ENCODE data around the gene CCDC92.
"Not testable (repeated sequence)": the region's sequence is repeated elsewhere in the genome, so short reads cannot be mapped to it uniquely, and the experiment has no call there.

The CCDC92 gene

GRCh38 chr12:123912415-123913380, 59.9 kb downstream of the CCDC92 start:
- in situ Hi-C loops (cut with HindIII; ENCODE audit: low sequenced_read_pairs), result no loop called here

- in situ Hi-C loops (cut with HindIII; ENCODE audit: low sequenced_read_pairs), result not testable (repeated sequence)
Measured at GRCh38 chr12:123911672-123912409, 60.8 kb downstream of the CCDC92 start.

GRCh38 chr12:123910761-123911193, 61.9 kb downstream of the CCDC92 start:
- in situ Hi-C loops (cut with HindIII; ENCODE audit: low sequenced_read_pairs), result no loop called here

- in situ Hi-C loops (cut with HindIII; ENCODE audit: low sequenced_read_pairs), result no loop called here
Measured at GRCh38 chr12:123910057-123910456, 62.6 kb downstream of the CCDC92 start.

GRCh38 chr12:123908884-123909725, 63.5 kb downstream of the CCDC92 start:
- in situ Hi-C loops (cut with HindIII; ENCODE audit: low sequenced_read_pairs), result no loop called here

- in situ Hi-C loops (cut with HindIII; ENCODE audit: low sequenced_read_pairs), result no loop called here
Measured at GRCh38 chr12:123907726-123908476, 64.7 kb downstream of the CCDC92 start.

- in situ Hi-C loops (cut with HindIII; ENCODE audit: low sequenced_read_pairs), result no loop called here
Measured at GRCh38 chr12:123906711-123907420, 65.8 kb downstream of the CCDC92 start.

GRCh38 chr12:123905319-123905925, 67.2 kb downstream of the CCDC92 start:
- in situ Hi-C loops (cut with HindIII; ENCODE audit: low sequenced_read_pairs), result no loop called here

GRCh38 chr12:123903301-123904065, 69.1 kb downstream of the CCDC92 start:
- in situ Hi-C loops (cut with HindIII; ENCODE audit: low sequenced_read_pairs), result loop anchor here (5.0 kb wide), 1 partner anchor 56 kb away; no protein-coding TSS in a partner anchor

- in situ Hi-C loops (cut with HindIII; ENCODE audit: low sequenced_read_pairs), result loop anchor here (5.0 kb wide), 1 partner anchor 56 kb away; no protein-coding TSS in a partner anchor
Measured at GRCh38 chr12:123902821-123903220, 69.8 kb downstream of the CCDC92 start.

- in situ Hi-C loops (cut with HindIII; ENCODE audit: low sequenced_read_pairs), result loop anchor here (5.0 kb wide), 1 partner anchor 54 kb away; no protein-coding TSS in a partner anchor
Measured at GRCh38 chr12:123900871-123901376, 71.7 kb downstream of the CCDC92 start.

GRCh38 chr12:123899368-123899767, 73.3 kb downstream of the CCDC92 start:
- in situ Hi-C loops (cut with HindIII; ENCODE audit: low sequenced_read_pairs), result no loop called here

- in situ Hi-C loops (cut with HindIII; ENCODE audit: low sequenced_read_pairs), result no loop called here
Measured at GRCh38 chr12:123898673-123899072, 74.0 kb downstream of the CCDC92 start.

GRCh38 chr12:123897221-123897620, 75.4 kb downstream of the CCDC92 start:
- in situ Hi-C loops (cut with HindIII; ENCODE audit: low sequenced_read_pairs), result no loop called here

GRCh38 chr12:123896767-123897166, 75.9 kb downstream of the CCDC92 start:
- in situ Hi-C loops (cut with HindIII; ENCODE audit: low sequenced_read_pairs), result no loop called here

GRCh38 chr12:123895451-123895850, 77.2 kb downstream of the CCDC92 start:
- in situ Hi-C loops (cut with HindIII; ENCODE audit: low sequenced_read_pairs), result no loop called here

- in situ Hi-C loops (cut with HindIII; ENCODE audit: low sequenced_read_pairs), result no loop called here
Measured at GRCh38 chr12:123894823-123895345, 77.7 kb downstream of the CCDC92 start.

GRCh38 chr12:123893276-123893675, 79.4 kb downstream of the CCDC92 start:
- in situ Hi-C loops (cut with HindIII; ENCODE audit: low sequenced_read_pairs), result no loop called here

Measured in DLD1 (cell line).